GM19397 (cell line): ENCODE data around the gene NDUFAF2.
"Not testable (repeated sequence)": the region's sequence is repeated elsewhere in the genome, so short reads cannot be mapped to it uniquely, and the experiment has no call there.

Source experiments
- ATAC-seq: cut with Tn5 transposase; IDR thresholded peaks from one replicate; pipeline ENCODE4 v1.9.1; 2021; ENCODE audit warnings: mild to moderate bottlenecking, moderate library complexity; ENCODE audit not compliant: unreplicated experiment

NDUFAF2 gene

DNA sequence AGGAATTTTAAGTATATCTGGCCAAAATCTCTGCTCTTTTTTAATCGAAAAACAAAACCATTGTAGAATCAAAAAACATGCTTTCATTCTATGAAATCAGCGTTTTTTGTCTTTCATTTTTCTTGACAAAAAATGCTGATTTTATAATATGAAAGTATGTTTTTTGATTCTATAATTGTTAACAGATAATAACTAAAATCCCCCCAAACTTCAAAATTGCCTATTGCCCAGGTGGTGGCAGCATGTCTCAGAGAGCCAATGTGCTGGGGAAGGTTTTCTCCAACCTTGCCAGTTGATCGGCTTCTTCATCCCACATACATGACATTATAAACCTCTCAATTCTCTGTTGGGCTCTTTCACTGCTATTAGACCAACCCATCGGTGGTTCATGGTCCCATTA lies 222.4 kb downstream of the NDUFAF2 start:
- no peak for ATAC-seq

DNA sequence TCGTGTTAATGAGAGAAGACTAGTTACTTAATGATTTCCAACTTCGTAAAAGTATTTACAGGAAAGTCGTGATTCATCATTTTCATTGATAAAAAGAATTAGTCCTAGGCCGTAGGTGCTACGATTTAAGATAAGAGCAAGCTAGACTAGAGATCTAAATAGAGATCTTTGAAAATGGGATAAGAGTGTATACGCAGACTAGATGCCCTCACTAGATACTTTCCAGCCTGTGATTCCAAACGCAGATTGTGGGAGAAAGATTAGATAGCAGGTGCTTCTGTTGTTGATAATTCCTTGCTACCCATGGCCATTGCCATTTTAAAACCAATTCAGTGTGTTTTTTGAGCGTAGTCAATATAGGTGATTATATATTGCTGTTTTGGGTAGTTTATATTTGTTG lies 223.9 kb downstream of the NDUFAF2 start:
- no peak for ATAC-seq

DNA sequence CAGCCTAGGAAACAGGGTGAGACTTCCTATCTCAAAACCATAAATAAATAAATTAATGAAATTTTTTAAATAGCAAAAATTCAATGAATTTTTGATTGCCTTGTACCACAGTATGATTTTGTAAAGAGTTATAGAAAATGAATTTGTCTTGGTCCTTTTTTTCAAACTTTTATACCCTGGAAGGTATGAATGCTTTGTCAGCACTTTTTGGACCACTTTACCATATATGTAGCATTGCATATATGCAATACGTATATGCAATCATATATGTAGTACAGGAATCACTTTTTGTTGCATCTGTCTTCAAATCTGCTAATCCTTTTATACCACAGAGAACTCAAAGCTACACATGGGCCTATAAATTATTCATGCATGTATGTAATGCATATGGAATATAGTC lies 226.5 kb downstream of the NDUFAF2 start:
- ATAC-seq: no peak

DNA sequence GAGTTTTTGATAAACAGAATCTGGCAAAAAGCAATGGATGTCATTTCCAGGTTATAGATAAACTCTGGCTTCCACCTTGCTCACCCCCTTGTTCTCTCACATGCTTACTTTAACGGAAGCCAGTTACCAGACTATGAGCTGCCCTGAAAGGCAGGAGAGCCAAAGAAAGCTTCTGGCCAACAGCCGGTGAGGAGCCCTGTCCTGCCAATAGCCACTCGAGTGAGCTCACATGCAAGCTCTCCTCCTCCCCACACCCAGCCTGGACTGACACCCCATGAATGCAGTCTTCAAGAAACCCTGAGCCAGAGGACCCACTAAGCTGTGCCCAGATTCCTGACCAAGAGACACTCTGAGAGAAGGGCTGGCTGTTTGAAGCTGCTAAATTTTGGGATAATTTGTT lies 231.6 kb downstream of the NDUFAF2 start:
- ATAC-seq: no peak

DNA sequence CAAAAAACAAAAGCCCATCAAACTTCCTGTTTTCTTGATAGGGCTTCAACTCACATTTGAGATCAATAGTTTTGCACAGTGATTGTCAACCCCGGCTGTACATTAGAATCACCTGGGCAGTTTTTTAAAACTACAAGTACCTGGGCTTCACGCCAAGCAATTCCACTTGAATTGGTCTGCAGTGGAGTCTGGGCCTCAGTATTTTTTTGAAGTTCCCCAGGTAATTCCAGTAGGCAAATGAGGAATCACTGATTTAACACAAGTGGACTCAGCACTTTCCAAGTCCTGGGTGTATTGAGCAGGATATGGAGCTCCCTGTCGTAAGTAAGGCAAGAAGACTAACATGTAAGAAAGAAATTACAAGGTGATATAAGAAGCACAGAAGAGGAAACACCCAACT lies 232.1 kb downstream of the NDUFAF2 start:
- ATAC-seq: no peak

DNA sequence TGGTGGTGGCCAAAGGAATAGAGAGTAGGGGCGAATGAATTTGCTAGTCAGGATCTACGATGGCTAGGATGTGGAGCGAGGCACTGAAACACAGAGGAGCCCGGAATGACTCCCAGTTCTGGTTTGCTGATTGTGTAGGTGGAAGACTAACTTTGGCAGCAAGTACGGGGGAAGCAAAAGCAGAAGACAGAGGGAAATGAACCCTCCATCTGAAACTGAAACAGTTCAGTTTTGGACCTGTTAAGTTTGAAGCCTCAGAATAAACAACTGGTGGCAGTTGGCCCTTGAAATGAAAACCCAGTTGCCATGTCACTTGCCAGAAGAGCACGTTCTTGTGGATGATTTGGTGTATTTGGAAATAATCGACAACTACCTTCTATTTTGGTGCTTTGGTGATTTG lies 232.7 kb downstream of the NDUFAF2 start:
- peak; percentile 80 for ATAC-seq

DNA sequence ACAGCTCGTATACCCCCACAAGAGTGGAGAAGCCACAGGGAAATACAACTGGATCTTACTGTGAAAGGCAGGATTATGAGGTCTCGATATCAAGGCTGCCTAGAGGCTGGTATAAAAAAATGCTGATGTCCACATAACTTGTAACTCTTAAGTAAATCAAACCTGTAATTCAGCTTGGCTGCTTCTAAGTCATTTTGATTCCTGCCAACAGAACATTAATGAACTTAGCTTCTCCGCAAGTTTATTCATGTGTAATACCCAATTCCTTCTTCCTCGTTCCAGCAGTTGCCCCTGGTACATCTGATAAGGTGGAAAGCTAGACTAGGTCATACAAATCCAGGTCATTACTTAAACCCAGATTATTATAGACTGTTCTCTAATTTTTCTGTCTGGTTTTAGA lies 233.7 kb downstream of the NDUFAF2 start:
- ATAC-seq: no peak

DNA sequence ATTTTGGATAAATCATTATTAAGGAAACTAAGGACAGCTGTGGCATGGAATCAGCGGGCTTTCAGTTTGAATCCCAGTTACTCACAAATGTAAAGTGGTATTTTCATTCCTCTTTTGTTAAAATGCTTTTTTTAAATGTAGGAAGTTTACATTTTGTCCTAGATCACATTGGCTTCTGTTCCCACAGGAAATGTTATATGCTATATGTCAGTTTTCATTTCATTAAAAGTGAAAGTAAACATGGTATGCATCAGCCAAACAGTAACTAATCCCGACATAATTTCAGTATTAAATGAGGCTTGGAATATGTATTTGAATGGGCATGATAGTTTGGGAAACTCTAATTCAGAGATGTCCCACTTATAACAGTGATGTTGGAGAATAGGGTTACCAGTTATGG lies 235.9 kb downstream of the NDUFAF2 start:
- no peak for ATAC-seq

DNA sequence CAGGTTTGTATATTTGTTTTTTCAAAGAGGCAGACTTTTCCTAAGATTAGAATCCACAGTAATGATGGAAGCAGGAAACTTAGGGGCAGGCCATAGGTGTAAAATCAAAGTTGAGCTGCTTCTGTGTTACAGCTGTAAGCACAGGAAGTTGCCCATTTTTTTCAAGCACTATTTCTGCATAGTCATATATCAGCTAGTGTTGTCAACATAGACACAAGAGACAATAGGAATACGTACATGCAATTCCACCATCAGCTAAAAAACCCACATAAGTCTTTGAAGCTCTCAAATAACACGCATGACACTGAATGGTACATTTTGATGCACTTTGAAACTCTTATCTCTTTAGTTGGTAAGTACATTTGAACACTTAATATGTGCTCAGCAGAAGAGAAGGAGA lies 237.4 kb downstream of the NDUFAF2 start:
- no peak for ATAC-seq

DNA sequence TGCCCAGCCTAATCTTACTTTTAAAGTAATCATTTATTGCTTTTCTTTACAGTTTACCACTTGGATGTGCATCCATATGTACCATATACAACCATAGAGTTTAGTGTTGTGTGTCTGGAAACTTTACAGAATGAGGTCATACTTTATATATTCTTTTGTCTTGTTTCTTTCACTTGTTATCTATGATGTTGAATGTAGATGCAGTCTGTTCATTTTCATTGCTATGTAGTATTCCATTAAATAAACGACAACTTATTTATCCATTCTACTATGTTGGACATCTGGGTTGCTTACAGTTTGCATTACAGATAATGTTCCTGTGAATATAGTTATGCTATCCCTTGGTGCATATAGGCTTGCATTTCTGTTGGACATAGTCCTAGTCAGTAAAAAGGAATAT lies 238.5 kb downstream of the NDUFAF2 start:
- no peak for ATAC-seq

DNA sequence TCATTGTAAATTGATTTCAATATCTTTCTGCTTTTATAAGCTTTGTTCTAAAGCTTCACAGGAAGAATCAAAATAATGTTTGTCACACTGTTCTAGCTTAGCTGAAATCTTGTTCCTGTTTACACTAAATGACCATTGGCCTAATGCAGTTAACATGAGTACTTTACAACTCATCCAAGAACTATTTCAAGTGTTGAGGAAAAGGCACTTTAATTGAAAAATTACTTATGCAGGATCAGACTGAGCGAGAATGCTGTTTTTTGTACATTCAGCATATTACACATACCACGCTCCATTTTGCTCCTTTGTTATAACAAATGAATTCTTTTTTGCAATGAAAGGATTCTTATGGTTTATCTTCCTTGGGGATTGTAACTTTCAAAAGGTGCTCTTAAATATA lies 239.7 kb downstream of the NDUFAF2 start:
- no peak for ATAC-seq

DNA sequence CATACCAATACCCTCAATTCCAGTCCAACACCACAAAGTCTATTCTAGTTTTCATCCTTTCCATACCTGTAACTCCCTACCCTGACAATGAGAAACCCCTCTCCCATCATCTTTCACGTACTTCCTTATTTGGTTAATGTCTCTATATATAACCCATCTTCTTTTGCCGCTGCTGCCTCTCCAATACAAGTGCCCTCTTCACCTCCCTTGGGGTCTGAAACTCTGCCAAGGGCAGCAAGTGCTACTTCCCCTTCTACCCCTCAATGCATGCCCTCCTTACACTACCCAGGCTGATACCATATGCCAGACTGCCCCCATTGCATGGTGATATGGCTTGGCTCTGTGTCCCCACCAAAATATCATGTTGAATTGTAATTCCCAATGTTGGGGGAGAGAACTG lies 241.6 kb downstream of the NDUFAF2 start:
- no peak for ATAC-seq

DNA sequence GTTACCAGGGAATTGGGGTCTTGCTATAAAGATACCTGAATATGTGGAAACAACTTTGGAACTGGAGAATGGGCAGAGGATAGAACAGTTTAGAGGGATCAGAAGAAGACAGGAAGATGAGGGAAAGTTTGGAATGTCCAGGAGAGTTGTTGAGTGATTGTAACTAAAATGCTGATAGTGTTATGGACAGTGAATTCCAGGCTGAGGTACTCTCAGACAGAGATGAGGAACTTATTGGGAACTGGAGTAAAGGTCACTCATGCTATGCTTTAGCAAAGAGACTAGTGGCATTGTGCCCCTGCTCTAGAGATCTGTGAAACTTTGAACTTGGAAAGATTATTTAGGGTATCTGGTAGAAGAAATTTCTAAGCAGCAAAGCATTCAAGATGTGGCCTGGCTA lies 242.3 kb downstream of the NDUFAF2 start:
- not testable (repeated sequence) for ATAC-seq

DNA sequence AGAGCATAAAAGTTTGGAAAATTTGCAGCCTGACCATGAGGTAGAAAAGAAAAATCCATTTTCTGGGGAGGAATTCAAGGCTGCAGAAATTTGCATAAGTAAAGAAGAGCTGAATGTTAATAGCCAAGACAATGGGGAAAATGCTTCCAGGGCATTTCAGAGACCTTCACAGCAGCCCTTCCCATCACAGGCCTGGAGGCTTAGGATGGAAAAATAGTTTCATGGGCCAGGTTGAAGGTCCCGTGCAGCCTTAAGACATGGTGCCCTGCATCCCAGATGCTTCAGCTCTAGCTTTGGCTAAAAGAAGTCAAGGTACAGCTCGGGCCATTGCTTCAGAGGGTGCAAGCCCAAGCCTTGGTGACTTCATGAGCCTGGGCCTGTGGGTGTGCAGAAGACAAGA lies 242.8 kb downstream of the NDUFAF2 start:
- not testable (repeated sequence) for ATAC-seq

DNA sequence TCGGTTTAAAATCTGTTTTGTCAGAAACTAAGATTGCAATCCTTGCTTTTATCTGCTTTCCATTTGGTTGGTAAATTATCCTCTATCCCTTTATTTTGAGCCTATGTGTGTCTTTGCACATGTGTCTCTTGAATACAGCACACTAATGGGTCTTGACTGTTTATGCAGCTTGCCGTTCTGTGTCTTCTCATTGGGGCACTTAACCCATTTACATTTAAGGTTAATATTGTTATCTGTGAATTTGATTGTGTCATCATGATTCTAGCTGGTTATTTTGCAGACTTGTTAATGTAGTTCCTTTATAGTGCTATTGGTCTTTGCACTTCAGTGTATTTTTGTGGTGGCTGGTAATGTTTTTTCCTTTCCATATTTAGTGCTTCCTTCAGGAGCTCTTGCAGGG lies 253.6 kb downstream of the NDUFAF2 start:
- no peak for ATAC-seq

DNA sequence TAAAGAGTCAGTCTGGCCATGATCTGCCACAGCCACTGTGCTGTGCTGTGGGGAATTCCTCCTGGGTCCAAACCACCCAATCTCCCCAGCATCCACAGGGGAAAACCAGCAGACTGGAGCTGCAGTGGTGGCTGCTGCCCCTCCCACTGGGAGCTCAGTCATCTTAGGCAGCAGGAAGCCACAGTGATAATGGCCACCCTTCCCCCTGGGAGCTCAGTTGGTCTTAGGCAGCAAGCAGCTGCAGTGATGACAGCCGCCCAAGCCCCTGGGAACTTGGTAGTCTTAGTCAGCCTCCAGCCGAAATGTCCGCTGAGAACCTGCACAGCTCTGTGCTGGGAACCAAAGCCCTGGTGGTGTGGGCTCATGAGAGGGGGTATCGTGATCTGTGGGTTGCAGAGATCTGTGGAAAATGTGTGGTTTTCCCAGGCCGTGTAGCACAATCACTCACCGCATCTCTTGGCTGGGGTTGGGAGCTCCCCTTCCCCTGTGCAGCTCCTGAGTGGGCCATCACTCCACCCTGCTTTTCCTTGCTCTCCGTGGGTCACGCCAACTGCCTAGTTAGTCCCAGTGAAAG lies 255.7 kb downstream of the NDUFAF2 start:
- peak; percentile 87 for ATAC-seq

DNA sequence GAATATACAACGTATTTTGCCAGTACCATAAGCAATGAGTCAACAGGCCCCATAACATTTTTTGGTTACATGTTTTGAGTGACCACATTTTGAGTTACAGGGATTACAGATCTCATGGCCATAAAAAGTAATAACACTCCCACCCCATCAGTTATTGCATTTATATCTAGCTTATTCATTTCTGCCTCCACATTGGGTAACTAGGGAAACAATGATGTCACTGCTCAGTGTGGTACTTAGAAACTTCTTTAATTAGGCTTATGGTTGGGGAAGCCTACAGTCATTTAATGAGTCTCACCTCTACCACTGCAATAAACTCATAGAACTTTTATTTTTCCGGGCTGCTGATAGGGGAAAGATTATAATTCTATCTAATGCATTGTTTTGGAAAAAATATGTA lies 257.2 kb downstream of the NDUFAF2 start:
- no peak for ATAC-seq
